GM23338 (cell line): Measurements from ENCODE around the gene TXLNG. TPM values are rescaled to one million over a fixed set of nuclear protein-coding genes. Genes with fewer than 3 reads are reported as not detected.

Source experiments
- ATAC-seq: fragments of 200-7000 bp; cut with Tn5 transposase; 3 replicates; pipeline ENCODE4 v1.9.1; 2020
- DNase-seq: peaks from one replicate; pipeline ENCODE4 v3.0.0-alpha.2; 2015; ENCODE audit warnings: low spot score
- H2AFZ ChIP-seq: fragments of 200-600 bp; sonication (generic); 2 replicates; pipeline ENCODE4 v1.8.0; 2016; ENCODE audit warnings: antibody characterized with exemption, mild to moderate bottlenecking, moderate library complexity
- H3F3A ChIP-seq: fragments of 200-600 bp; sonication (generic); replicated peaks from 2 replicates; pipeline ENCODE4 v1.8.0; 2017; ENCODE audit warnings: antibody characterized with exemption, mixed run types, low read depth
- H3K27ac ChIP-seq: fragments of 200-600 bp; sonication (generic); 2 replicates; pipeline ENCODE4 v1.6.1; 2016; ENCODE audit warnings: low read depth
- H3K27me3 ChIP-seq: fragments of 200-600 bp; sonication (generic); 2 replicates; pipeline ENCODE4 v1.8.0; 2016; ENCODE audit warnings: mild to moderate bottlenecking, mixed run types, moderate library complexity; ENCODE audit not compliant: insufficient read depth
- H3K36me3 ChIP-seq: fragments of 200-600 bp; sonication (generic); 2 replicates; pipeline ENCODE4 v1.8.0; 2016; ENCODE audit warnings: mild to moderate bottlenecking; ENCODE audit not compliant: insufficient read depth
- H3K4me1 ChIP-seq: fragments of 200-600 bp; sonication (generic); 2 replicates; pipeline ENCODE4 v1.8.0; 2016; ENCODE audit warnings: mild to moderate bottlenecking, moderate library complexity; ENCODE audit not compliant: insufficient read depth
- H3K4me2 ChIP-seq: fragments of 200-600 bp; sonication (generic); 2 replicates; pipeline ENCODE4 v1.7.1; 2017; ENCODE audit warnings: mixed run types
- H3K4me3 ChIP-seq: fragments of 200-600 bp; sonication (generic); 2 replicates; pipeline ENCODE4 v1.6.1; 2016; ENCODE audit warnings: mixed run types
- H3K79me2 ChIP-seq: fragments of 200-600 bp; sonication (generic); replicated peaks from 2 replicates; pipeline ENCODE4 v1.8.0; 2017; ENCODE audit warnings: mild to moderate bottlenecking; ENCODE audit not compliant: insufficient read depth
- H3K9me2 ChIP-seq: fragments of 200-600 bp; sonication (generic); 2 replicates; pipeline ENCODE4 v1.8.0; 2017; ENCODE audit not compliant: insufficient read depth
- H4K20me1 ChIP-seq: fragments of 200-600 bp; sonication (generic); replicated peaks from 2 replicates; pipeline ENCODE4 v1.8.0; 2017; ENCODE audit warnings: mild to moderate bottlenecking; ENCODE audit not compliant: insufficient read depth
- H3K27ac Mint-ChIP-seq: 2 replicates; pipeline ENCODE4 v1.8.0; 2020; ENCODE audit warnings: inconsistent platforms, mild to moderate bottlenecking, moderate library complexity, mixed read lengths
- H3K27me3 Mint-ChIP-seq: 3 replicates; pipeline ENCODE4 v1.8.0; 2022; ENCODE audit warnings: low read depth, mild to moderate bottlenecking, moderate library complexity, mixed read lengths, inconsistent platforms; ENCODE audit not compliant: insufficient read depth, poor library complexity
- H3K36me3 Mint-ChIP-seq: 3 replicates; pipeline ENCODE4 v1.8.0; 2021; ENCODE audit warnings: low read depth, mild to moderate bottlenecking, inconsistent platforms, moderate library complexity, mixed read lengths
- H3K4me1 Mint-ChIP-seq: 3 replicates; pipeline ENCODE4 v1.8.0; 2020; ENCODE audit warnings: mild to moderate bottlenecking, inconsistent platforms, mixed read lengths
- H3K4me3 Mint-ChIP-seq: 3 replicates; pipeline ENCODE4 v1.8.0; 2021; ENCODE audit warnings: moderate library complexity, mild to moderate bottlenecking, inconsistent platforms, mixed read lengths
- H3K9me3 Mint-ChIP-seq: 3 replicates; pipeline ENCODE4 v1.8.0; 2020; ENCODE audit warnings: moderate library complexity, mild to moderate bottlenecking, inconsistent platforms, mixed read lengths
- EZH2 ChIP-seq: fragments of 200-600 bp; sonication (generic); IDR thresholded peaks from one replicate; pipeline ENCODE4 v1.8.0; 2017; ENCODE audit warnings: antibody characterized with exemption, mild to moderate bottlenecking, low read depth; ENCODE audit not compliant: unreplicated experiment
- EZH2phosphoT487 ChIP-seq: fragments of 200-600 bp; sonication (generic); IDR thresholded peaks from one replicate; pipeline ENCODE4 v1.8.1; 2018; ENCODE audit warnings: antibody characterized with exemption; ENCODE audit not compliant: unreplicated experiment
- JUNB ChIP-seq: IDR thresholded peaks from one replicate; pipeline ENCODE4 v1.6.1; 2016; ENCODE audit warnings: antibody characterized with exemption; ENCODE audit not compliant: unreplicated experiment
- POLR2AphosphoS5 ChIP-seq: IDR thresholded peaks from 2 replicates; pipeline ENCODE4 v1.6.1; 2016; ENCODE audit warnings: antibody characterized with exemption, low read depth
- STAT1 ChIP-seq: IDR thresholded peaks from one replicate; pipeline ENCODE4 v1.6.1; 2016; ENCODE audit warnings: antibody characterized with exemption; ENCODE audit not compliant: unreplicated experiment
- ZNF114 ChIP-seq: fragments of 250-450 bp; sonication (Bioruptor Pico); IDR thresholded peaks from 2 replicates; pipeline ENCODE4 v1.5.0; 2020; ENCODE audit warnings: mild to moderate bottlenecking, moderate library complexity
- ZNF331 ChIP-seq: fragments of 250-450 bp; sonication (Bioruptor Pico); IDR thresholded peaks from 2 replicates; pipeline ENCODE4 v1.5.0; 2020; ENCODE audit warnings: low read depth, mild to moderate bottlenecking, moderate library complexity
- polyA plus RNA-seq: library from polyadenylated mRNA; unstranded; fragments of >200 nt; fragmentation: Nextera tagmentation; extraction: Ambion mirVana; gene quantifications from 2 replicates; pipeline ENCODE4 v1.2.1, GENCODE V29; 2016
- total RNA-seq: library from RNA; depleted of rRNA; stranded (reverse); fragments of >200 nt; shearing (Covaris generic); gene quantifications from 2 replicates; pipeline ENCODE4 v1.2.3, GENCODE V29; 2014
- TF ChIP-seq, protein P1 (sequence below): IDR thresholded peaks from one replicate; pipeline ENCODE4 v1.6.1; 2018; ENCODE audit warnings: antibody characterized with exemption; ENCODE audit not compliant: unreplicated experiment
- TF ChIP-seq, protein P2 (sequence below), 2 experiments: fragments of 200-600 bp in 1 of 2; sonication (generic) in 1 of 2; conservative IDR thresholded peaks; 2 replicates each; pipeline versions ENCODE4 v1.5.1 to v1.6.1; 2016 to 2017; ENCODE audit warnings: antibody characterized with exemption in 2 of 2, low read depth in 2 of 2, mild to moderate bottlenecking in 2 of 2, moderate library complexity in 1 of 2
- TF ChIP-seq, protein P3 (sequence below): IDR thresholded peaks from 2 replicates; pipeline ENCODE4 v1.6.1; 2016; ENCODE audit warnings: antibody characterized with exemption

The TXLNG gene
- total and polyA plus RNA-seq, 2 experiments from 2014 or later = 45.3 to 48.4 TPM

DNA sequence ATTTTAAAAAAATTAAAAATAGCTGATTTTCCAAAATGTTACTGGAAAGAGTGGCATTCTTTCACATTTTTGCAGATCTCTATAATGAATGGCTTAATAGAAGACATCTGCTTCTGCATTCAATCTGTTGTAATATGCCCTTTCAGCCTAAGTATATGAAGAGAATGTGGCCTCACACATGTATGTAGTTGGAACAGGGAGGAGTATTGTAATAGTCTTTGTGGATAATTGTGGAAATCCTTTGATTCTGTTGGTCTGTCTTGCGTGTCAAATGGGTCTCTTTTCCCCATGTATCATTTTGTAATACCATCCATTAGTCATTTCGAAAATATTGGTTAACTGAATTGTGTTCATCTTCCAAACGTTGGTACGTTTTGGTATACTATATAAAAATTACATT lies 11.6 kb downstream of the TXLNG start (continued):
- TF ChIP-seq POLR2AphosphoS5 (no peak), JUNB (no peak), ZNF114 (CRISPR knock-in tag) (no peak), EZH2phosphoT487 (no peak), ZNF331 (CRISPR knock-in tag) (no peak)
- TF ChIP-seq, protein P1, sequence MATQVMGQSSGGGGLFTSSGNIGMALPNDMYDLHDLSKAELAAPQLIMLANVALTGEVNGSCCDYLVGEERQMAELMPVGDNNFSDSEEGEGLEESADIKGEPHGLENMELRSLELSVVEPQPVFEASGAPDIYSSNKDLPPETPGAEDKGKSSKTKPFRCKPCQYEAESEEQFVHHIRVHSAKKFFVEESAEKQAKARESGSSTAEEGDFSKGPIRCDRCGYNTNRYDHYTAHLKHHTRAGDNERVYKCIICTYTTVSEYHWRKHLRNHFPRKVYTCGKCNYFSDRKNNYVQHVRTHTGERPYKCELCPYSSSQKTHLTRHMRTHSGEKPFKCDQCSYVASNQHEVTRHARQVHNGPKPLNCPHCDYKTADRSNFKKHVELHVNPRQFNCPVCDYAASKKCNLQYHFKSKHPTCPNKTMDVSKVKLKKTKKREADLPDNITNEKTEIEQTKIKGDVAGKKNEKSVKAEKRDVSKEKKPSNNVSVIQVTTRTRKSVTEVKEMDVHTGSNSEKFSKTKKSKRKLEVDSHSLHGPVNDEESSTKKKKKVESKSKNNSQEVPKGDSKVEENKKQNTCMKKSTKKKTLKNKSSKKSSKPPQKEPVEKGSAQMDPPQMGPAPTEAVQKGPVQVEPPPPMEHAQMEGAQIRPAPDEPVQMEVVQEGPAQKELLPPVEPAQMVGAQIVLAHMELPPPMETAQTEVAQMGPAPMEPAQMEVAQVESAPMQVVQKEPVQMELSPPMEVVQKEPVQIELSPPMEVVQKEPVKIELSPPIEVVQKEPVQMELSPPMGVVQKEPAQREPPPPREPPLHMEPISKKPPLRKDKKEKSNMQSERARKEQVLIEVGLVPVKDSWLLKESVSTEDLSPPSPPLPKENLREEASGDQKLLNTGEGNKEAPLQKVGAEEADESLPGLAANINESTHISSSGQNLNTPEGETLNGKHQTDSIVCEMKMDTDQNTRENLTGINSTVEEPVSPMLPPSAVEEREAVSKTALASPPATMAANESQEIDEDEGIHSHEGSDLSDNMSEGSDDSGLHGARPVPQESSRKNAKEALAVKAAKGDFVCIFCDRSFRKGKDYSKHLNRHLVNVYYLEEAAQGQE = no peak
- TF ChIP-seq, protein P2, sequence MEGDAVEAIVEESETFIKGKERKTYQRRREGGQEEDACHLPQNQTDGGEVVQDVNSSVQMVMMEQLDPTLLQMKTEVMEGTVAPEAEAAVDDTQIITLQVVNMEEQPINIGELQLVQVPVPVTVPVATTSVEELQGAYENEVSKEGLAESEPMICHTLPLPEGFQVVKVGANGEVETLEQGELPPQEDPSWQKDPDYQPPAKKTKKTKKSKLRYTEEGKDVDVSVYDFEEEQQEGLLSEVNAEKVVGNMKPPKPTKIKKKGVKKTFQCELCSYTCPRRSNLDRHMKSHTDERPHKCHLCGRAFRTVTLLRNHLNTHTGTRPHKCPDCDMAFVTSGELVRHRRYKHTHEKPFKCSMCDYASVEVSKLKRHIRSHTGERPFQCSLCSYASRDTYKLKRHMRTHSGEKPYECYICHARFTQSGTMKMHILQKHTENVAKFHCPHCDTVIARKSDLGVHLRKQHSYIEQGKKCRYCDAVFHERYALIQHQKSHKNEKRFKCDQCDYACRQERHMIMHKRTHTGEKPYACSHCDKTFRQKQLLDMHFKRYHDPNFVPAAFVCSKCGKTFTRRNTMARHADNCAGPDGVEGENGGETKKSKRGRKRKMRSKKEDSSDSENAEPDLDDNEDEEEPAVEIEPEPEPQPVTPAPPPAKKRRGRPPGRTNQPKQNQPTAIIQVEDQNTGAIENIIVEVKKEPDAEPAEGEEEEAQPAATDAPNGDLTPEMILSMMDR (conservative IDR thresholded peaks at IDR 0.05; ENCODE audit: low read depth in 2 of 2) = no peak

DNA sequence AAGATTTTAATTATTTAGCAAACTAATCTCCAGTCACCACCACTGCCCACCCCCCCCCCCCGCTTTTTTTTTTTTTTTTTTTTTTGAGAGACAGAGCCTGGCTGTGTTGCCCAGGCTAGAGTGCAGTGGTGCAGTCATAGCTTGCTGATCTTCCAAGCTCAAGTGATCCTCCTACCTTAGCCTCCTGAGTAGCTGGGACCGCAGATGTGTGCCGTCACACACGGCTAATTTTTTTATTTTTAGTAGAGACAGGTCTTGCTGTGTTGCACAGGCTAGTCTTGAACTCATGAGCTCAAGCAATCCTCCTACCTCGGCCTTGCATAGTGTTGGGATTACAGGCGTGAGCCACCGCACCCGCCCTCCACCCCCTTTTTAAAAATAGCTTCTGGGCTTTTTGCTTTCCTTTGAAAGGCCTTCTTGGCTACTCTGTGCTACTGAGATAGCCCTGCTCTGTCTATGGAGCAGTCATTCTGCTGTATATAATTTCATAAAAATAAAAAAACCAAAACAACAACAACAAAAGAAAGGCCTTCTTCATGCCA lies 18.7 kb downstream of the TXLNG start:
- Histone ChIP-seq H3K79me2 (peaks cover 89% of the 10 kb centered on the region), H3K36me3 (no peaks in the 10 kb centered on the region), H3K4me1 (0 out of 2 replicates have a peak, but pooled peaks cover 3% of the 10 kb centered on the region), H4K20me1 (no peaks in the 10 kb centered on the region; the same call in 1 of the 2 replicates), H3K27ac (no peak overlapping the region), H3K27me3 (no peaks in the 10 kb centered on the region), H3K9me2 (no peaks in the 10 kb centered on the region), H3K4me3 (no peak overlapping the region), H3F3A (no peaks in the 10 kb centered on the region), H2AFZ (no peak overlapping the region), H3K4me2 (no peak overlapping the region)
- no peaks in the 10 kb centered on the region for H3K9me3 Mint-ChIP-seq
- peaks cover 12% of the 10 kb centered on the region for H3K4me1 Mint-ChIP-seq
- H3K27ac Mint-ChIP-seq = no peak overlapping the region
- no peak overlapping the region for H3K4me3 Mint-ChIP-seq
- no peak for ATAC-seq
- H3K27me3 Mint-ChIP-seq = peaks cover 2% of the 10 kb centered on the region
- peaks cover 25% of the 10 kb centered on the region for H3K36me3 Mint-ChIP-seq
- DNase-seq = no peak
- no peak for TF ChIP-seq ZNF114 (CRISPR knock-in tag)
- no peak for TF ChIP-seq EZH2phosphoT487
- no peak for TF ChIP-seq EZH2
- no peak for TF ChIP-seq POLR2AphosphoS5
- TF ChIP-seq, protein P2 (conservative IDR thresholded peaks at IDR 0.05; ENCODE audit: low read depth in 2 of 2) = no peak
- TF ChIP-seq STAT1 = no peak
- TF ChIP-seq, protein P3, sequence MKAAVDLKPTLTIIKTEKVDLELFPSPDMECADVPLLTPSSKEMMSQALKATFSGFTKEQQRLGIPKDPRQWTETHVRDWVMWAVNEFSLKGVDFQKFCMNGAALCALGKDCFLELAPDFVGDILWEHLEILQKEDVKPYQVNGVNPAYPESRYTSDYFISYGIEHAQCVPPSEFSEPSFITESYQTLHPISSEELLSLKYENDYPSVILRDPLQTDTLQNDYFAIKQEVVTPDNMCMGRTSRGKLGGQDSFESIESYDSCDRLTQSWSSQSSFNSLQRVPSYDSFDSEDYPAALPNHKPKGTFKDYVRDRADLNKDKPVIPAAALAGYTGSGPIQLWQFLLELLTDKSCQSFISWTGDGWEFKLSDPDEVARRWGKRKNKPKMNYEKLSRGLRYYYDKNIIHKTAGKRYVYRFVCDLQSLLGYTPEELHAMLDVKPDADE = no peak
- TF ChIP-seq, protein P1 = no peak
